SK-N-SH treated with all-trans-retinoic acid at 6 μM for 48 hours (cell line): Measurements from ENCODE around the gene GABBR2.

Source experiments
- BACH2 ChIP-seq: fragments of 250-450 bp; sonication (Bioruptor Pico); IDR thresholded peaks from 2 replicates; pipeline ENCODE4 v1.9.0; 2021; ENCODE audit warnings: mild to moderate bottlenecking, borderline replicate concordance
- ISL1 ChIP-seq: fragments of 250-450 bp; sonication (Bioruptor Pico); IDR thresholded peaks from 2 replicates; pipeline ENCODE4 v2.1.2; 2022; ENCODE audit warnings: mild to moderate bottlenecking, moderate library complexity
- OSR1 ChIP-seq: fragments of 250-450 bp; sonication (Bioruptor Pico); IDR thresholded peaks from 2 replicates; pipeline ENCODE4 v1.8.0; 2022; ENCODE audit warnings: moderate library complexity, mild to moderate bottlenecking, inconsistent platforms
- PPARA ChIP-seq: fragments of 250-450 bp; sonication (Bioruptor Pico); IDR thresholded peaks from 2 replicates; pipeline ENCODE4 v1.5.0; 2020; ENCODE audit warnings: mild to moderate bottlenecking, borderline replicate concordance
- TOX ChIP-seq: fragments of 250-450 bp; sonication (Bioruptor Pico); IDR thresholded peaks from 2 replicates; pipeline ENCODE4 v1.8.0; 2021; ENCODE audit warnings: mild to moderate bottlenecking, moderate library complexity, borderline replicate concordance
- ZFP30 ChIP-seq: fragments of 450-650 bp; formaldehyde crosslinking; IDR thresholded peaks from 2 replicates; pipeline ENCODE4 v1.5.0; 2022; ENCODE audit warnings: mild to moderate bottlenecking, moderate library complexity
- ZNF70 ChIP-seq: fragments of 450-650 bp; formaldehyde crosslinking; IDR thresholded peaks from 2 replicates; pipeline ENCODE4 v1.5.0; 2020; ENCODE audit warnings: mild to moderate bottlenecking, moderate library complexity
- TF ChIP-seq, protein P1 (sequence below): fragments of 250-450 bp; sonication (Bioruptor Pico); IDR thresholded peaks from 2 replicates; pipeline ENCODE4 v1.8.0; 2020; ENCODE audit warnings: mild to moderate bottlenecking, moderate library complexity, borderline replicate concordance

DNA sequence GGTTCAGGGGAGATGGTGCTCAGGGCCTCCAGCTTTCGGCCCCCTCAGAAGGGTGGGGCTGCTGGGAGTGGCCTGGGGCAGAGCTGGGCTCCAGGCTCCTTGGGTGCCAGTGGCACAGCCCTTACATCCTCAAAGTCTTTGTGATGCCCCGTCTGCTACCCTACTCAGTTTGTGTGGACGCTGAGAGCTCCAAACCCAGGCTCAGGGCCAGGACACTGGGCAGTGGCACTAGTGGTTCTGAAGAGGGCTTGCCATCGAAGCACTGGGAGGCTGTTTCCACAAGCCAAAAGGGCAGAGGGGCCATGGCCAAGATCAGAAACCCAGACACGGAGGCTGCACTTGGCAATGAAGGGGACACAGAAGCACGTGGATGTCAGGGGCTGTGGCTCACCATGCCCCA, 99.1 kb downstream of the GABBR2 start:
- TF ChIP-seq ISL1 (CRISPR knock-in tag) (no peak), BACH2 (CRISPR knock-in tag) (no peak), ZNF70 (no peak), ZFP30 (no peak), TOX (CRISPR knock-in tag) (no peak), OSR1 (CRISPR knock-in tag) (no peak), PPARA (CRISPR knock-in tag) (no peak)
- TF ChIP-seq, protein P1, sequence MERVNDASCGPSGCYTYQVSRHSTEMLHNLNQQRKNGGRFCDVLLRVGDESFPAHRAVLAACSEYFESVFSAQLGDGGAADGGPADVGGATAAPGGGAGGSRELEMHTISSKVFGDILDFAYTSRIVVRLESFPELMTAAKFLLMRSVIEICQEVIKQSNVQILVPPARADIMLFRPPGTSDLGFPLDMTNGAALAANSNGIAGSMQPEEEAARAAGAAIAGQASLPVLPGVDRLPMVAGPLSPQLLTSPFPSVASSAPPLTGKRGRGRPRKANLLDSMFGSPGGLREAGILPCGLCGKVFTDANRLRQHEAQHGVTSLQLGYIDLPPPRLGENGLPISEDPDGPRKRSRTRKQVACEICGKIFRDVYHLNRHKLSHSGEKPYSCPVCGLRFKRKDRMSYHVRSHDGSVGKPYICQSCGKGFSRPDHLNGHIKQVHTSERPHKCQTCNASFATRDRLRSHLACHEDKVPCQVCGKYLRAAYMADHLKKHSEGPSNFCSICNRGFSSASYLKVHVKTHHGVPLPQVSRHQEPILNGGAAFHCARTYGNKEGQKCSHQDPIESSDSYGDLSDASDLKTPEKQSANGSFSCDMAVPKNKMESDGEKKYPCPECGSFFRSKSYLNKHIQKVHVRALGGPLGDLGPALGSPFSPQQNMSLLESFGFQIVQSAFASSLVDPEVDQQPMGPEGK (CRISPR knock-in tag), result no peak
